GM21825 (cell line): ENCODE results near the gene HOXC6.
"Not testable (repeated sequence)": the region's sequence is repeated elsewhere in the genome, so short reads cannot be mapped to it uniquely, and the experiment has no call there.

Experiments used
- ATAC-seq: cut with Tn5 transposase; IDR thresholded peaks from one replicate; pipeline ENCODE4 v1.9.1; 2021; ENCODE audit warnings: mild to moderate bottlenecking, moderate library complexity; ENCODE audit not compliant: unreplicated experiment

The HOXC6 gene

DNA sequence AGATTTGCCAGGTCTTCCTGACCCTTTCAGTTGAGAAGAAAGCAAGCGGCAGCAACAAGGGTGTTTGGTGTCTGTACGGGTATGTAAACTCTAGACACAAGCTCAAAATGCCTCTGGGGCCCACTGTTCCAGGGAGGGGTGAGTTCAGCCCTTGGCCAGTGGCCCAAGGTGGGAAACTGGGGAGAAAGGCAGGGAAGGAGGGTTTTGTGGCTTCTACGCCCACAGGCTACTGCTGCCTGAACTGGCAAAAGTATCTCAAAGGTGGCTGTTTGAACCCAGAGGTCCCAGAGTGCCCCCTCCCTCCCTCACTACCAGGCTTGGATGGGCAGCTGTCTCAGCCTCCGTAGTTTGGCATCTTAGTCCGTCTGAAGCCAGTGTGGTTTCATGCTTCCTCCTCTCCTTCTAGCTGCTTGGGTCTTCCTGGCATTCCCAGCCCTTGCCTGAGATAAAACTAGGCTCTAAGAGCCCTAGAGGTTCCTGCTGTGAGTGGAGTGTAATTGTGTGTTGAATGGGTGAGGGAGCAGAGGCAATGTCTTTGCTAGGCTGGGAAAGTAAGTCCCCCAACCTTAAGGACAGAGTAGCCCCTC is 10.1 kb downstream of the HOXC6 start:
- no peak for ATAC-seq

DNA sequence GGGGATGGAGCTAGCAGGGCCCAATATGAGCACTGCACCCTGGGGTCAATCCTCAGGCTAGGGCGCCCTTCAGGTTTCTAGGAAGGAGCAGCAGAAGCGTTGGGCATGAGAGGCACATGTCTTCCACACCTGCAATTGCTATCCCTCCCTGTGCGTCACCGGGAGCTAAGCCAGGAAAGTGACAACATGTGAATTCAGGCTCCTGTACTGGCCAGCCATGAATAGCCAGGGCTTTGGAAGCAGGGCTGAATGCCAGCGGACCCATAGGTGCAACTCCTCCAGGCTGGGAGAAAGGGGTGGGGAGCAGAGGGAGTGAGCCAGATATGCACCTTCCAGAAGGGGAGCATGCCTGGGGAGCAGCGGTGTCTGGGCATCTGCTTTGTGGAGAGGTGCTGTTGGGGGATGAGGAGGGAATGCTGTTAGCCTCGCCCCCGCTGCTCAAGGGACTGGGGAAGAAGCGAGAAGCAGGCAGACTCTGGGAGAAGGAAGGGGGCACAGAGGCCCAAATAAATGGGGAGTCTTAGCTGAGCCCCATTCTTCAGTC is 10.7 kb downstream of the HOXC6 start:
- no peak for ATAC-seq

DNA sequence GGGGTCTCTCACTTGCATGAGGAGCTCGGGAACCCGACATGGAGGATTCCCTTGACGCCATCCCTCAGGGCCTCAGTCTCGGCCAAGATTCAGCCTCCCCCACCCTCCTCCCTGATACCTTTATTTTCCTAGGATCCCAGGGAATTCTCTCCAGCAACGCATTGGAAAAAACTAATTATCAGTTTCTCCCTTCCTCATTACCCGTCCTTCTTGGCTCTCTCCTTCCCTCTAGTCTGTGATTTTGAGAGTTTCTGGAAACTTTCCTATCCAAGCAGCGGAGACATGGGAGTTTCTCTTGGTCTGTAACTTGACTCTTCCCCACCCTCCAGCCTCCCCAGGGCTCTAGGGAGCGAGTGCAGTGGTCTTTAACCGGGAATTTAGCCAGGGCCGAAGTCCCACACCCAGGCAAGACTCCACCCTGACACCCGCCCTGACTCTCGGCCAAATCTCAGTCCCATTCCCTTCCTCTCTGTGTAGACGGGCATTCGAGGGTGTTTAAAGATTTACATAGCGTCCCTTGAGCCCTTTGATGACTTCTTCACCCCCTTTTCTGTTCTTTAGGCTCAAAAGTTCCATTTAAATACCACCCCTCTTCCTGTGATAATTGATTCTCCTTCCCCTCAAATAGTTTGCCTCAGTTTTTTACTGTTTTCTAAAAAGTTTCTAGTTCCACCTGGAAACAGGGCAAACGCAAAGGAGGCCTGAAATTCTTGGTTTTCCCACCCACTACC is 11.3 kb downstream of the HOXC6 start:
- ATAC-seq: no peak

DNA sequence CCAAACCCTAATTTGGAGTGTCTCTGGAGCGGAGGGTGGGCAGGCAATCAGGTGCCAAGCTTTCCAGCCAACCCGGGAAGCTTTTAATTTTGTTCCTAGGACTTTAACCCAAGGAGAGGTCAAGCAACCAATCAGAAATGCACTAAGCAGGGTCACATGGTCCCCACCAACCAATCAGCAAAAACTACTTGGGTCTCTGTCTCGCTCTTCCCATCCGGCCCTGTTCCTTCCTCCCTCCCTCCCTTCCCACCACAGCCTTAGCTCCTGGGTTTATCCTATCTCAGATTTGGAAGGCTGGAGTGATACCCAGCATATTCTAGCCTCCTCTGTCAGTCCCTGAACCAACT is 11.9 kb downstream of the HOXC6 start:
- ATAC-seq: no peak

DNA sequence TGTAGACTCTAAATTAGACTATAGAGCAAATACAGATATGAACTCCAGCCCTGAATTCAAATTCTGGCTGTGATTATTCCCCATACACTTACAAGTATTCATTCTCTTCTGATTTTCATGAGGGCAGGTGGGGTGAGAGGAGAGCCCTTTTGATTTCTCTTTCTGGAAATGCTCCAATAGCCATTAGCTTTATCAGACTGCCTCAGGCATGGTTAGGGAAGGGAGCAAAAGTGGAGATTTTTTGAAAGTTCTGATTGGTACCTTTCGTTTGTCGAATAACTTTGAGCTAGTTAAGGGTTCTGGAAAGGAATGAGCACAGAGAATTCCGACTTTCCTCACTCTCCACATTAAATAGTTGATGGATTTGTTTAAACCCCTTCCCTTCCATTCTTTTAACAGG is 12.4 kb downstream of the HOXC6 start:
- ATAC-seq: no peak

DNA sequence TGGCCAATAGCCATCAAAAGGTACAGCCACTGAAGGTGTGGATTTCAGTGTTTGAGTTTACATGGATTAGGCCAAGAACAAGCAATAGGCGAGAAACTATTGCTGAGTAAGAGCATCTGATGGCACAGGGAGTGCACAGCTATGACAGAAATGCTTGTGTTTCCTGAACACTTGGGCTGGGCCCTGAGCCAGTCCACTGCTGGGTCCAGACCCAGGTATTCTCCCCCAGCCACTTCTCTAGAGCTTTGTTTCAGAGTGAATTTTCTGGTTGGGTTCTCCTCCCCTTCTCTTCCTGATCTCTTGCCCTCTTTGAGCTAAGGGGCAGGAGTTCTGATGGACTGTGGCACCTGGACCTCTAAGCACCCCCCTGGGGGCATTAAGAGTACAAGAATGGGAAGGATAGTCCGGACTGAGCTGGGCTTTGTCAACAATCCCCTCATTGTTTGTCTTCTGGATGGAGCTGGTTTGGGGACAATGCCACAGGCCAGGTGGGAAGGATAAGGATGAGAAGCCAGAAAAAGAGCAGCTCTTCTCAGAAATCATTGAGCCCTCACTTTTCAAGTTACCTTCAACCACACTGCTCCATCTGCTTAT is 13.0 kb downstream of the HOXC6 start:
- no peak for ATAC-seq

DNA sequence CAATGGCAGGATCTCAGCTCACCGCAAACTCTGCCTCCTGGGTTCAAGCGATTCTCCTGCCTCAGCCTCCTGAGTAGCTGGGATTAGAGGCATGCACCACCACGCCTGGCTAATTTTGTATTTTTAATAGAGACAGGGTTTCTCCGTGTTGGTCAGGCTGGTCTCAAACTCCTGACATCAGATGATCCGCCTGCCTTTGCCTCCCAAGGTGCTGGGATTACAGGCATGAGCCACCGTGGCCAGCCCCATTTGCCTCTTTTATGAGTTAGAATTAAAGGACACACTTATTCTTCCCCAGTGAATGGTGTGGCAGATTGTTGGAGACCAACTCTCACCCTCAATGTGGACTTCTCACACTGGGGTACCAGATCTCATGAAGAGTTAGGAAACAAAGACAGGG is 13.8 kb downstream of the HOXC6 start:
- not testable (repeated sequence) for ATAC-seq

DNA sequence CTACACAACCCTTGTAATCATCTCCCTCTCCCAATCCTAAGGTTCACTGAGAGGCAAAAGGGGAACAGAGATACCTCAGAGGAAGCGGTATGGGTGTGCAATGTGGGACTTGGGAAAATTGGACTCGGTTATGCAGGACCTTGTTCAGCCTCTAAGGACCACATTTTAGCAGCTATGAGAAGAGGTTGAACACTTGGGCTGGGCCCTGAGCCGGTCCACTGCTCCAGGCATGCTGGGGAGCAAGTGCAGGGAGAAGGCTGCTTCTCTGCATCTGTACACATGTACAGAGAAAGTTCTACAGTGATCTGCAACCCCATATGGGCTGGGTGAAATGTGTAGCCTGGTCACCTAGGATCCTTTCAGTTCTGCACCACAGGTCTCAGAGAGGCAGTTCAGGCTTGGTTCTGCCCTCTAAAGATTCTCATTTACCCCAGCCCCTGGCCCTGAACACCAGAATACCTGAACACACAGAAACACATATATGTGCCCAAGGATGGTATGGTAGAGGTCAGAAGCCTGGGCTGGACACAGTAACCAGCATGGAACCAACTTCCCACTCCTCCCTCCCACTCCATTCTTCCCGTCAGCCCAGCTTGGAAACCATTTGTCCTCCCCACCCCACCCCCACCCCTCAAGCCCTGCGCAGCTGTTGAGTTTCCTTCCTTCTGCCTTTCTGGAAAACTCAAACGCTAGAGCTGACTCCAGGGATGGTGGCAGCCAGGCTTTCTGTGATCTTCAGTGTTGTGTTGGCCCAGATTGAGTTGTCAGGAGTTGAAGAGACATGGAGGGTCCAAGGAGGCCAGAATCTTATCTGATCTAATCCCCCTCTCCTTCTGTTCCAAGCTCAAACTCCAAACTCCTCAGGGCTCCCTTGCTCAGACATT is 15.0 kb downstream of the HOXC6 start:
- ATAC-seq: no peak

DNA sequence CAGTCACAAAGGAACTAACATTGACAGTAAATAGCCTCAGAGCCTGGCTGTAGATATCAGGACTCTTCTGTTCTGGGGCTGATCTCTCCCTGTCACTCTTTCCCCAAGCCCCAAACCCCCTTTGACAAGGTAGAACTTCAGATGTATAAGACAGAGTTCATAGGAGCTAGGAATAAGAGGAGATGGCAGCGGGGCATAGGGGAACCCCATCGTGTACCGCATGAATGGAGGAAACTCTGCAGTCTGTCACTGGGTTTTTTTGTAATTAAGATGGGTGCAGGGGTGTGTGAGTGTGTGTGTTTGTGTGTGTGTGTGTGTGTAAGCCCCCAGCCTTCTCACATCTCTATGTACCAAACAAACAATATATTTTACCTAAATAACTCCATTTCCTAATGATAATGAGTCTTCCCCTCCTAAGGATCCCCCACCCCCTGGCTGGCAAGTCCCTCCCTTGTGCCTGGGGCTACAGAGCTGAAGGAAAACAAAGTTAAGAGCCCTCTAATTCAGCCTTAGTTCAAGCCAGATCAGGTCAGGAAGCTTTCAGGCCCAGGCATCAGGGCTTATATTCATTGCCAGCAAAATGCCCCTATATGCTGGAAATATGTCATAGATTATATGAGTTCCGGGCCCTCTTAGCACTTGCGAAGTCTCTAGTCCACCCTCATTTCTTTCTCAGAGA is 16.3 kb downstream of the HOXC6 start:
- no peak for ATAC-seq

DNA sequence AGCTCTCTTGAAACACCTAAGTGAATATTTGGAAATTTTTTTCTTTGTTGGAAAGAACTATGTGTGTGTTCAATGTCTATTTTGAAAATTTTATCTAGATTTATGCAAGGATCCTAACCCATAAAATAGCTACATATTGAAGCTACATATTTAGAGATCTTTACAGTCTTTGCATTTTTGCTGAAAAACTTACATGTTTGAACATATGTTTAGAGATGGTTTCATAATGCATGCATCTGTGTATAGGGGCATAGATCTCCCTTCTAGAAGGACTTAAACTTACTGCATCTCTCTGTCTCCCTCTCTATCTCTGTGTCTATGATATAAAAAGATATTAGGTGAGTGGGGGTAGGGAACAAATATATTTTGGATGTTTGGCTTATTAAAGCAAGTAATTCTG is 17.2 kb downstream of the HOXC6 start:
- ATAC-seq: no peak

DNA sequence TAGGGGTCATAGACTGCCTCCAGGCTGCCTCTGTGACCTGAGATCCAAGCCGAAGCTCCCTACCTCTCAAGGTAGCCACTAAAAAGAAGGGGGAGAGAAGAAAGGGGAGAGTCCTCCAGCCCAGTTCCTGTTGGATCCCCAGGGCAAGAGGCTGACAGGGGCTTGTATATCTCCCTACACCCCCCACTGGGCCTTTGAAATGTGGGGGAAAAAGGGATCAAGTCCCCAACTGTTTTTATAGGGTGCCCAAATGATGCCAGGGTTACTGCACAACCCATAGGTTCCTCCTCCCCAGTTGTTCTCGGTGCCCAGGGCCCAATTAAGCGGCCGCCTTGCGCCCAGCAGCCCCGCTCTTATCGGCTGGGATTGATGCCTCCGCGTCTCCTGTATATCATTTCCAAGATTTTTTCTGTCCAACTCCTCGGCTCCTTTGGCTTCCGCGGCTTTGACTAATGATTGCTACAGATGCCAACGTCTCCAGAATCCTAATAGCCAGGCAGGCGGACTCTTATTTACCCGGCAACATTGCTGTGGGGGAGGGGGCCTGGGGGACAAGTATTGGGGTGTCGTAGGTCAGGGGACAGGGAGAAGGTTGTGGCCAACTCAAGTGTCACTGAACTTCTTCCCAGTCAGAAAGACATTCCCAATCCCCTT is 17.8 kb downstream of the HOXC6 start:
- no peak for ATAC-seq

DNA sequence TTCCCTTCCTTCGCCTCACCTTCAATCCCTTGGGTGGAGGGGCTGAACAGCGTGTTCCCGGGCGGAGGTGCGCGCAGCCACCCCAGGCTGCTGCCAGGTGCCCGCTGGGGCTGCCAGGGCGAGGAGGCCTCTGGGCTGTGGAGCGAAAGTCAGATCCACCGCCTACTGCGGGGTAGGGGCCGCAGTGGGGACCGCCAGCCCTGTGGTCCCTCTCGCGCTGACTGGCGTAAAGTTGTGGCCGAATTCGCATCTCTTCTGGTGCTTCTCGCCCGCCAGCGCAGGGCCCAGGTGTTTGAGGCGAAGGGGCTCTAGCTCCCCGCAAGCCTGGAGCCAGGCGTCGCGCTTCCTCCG is 18.5 kb downstream of the HOXC6 start:
- ATAC-seq: no peak

DNA sequence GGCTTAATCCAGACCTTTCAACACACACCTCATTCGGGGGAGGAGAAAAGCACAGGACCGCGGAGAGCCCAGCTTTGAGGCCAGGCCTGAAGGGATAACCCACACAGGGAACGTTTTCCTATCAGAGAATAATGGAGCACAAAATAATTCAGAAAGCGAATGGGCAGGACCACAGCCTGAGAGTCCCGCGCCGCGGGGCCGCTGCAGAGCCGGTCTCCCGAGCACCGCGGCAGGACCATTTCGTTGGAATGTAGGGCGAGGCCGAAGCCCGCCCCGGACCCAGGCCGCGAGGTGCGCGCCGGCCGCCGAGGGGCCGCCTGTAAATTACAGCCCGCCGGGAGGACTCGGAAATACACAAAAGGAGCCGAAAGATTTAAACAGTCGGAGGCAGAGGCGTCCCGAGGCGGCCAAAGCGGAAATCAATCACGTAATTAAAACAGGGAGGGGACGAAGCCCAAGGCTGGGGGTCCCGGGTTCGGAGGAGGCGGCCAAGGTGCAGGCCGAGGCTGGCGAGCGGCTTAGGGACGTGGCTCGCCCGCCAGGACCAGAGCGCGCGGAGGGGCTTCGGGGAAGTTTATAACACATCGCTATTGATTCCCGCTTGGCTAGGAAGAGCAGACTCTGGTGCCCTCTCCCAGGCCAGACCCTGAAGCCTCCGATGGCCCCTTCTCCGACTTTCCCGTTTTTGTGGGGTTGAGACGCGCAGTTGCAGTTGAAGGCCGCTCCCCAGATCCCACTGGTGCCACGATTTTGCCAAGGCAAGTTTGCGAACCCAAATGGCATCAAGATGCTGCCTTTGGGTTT is 19.1 kb downstream of the HOXC6 start:
- no peak for ATAC-seq

DNA sequence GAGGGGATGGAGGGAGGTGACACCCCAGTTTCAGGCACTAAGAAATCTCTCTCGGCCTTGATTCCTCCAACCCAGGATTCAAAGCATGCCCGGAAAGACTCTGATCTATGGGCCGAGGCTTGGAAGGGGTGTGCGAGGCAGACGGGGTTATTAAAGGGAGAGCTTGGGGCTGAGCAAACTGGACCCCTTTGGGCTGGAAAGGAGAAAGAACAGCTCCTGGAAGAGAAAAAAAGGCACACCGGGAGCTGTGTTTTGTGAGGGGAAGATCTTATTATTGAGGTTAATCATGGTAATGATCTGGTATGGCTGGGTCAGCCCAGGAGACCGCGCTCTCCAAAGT is 19.7 kb downstream of the HOXC6 start:
- no peak for ATAC-seq

DNA sequence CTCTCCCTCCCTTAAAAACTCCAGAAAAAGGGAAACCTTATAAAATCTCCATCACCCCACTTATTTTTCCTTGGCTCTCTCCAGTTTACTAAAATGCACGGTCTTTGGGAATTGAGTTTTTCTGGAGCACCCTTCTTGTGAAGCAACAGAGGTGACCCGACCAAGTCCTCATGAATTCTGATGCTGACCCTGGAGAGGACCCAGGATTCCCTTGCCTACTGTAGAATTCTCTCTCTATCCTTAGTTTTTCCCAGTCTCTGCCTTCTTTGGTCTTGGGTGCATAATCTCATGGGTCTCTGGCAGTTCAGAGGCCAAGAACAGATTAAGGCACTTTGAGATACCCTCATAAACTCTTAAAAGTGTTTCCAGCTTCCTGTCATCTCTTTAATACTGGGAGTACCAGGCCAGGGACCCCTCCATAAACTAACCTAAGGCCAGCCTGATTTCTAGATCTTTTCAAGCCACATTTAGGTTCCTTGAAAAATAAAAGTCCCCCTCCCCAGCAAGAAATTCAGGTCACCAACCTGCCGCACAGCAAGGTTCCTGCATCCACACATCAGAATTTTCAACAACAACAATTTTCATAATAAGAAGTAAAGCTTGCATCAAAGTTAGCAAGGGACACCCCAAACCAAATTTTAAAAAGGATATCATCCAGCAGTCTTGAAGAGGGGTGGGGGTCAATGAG is 20.3 kb downstream of the HOXC6 start:
- ATAC-seq: no peak

DNA sequence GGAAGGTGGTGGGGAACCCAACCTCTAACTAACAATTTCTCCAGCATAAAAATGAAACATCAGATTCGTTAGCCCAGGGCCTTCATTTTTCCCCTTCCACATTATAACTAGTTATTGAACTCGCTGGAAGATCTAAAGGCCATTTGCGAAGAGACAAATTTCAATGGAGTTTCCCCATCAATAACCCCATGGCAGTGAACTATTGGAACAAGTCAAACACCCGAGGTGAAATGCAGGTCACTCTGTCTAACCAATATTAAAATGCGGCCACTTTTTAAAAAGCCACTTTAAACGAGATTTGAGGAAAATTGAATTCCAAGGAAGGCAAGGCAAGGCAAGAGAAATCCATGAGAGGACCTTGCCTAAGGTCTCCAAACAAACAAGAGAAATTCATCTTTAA is 20.9 kb downstream of the HOXC6 start:
- ATAC-seq: no peak

DNA sequence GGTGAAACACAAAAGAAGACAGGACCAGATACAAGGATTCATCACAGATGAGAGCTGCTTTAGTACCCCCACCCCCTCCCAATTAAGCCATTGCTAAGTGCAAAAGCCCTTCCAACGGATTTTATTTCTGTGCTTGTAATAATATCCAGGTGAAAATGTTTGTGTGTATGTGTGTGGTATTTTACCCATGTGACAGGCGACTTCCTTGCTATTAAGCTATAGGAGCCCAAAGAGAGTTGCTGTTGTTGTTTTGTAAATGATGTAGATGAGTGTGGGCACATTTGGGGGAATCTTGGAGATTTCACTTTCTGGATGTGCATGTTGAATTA is 22.2 kb downstream of the HOXC6 start:
- ATAC-seq: no peak

DNA sequence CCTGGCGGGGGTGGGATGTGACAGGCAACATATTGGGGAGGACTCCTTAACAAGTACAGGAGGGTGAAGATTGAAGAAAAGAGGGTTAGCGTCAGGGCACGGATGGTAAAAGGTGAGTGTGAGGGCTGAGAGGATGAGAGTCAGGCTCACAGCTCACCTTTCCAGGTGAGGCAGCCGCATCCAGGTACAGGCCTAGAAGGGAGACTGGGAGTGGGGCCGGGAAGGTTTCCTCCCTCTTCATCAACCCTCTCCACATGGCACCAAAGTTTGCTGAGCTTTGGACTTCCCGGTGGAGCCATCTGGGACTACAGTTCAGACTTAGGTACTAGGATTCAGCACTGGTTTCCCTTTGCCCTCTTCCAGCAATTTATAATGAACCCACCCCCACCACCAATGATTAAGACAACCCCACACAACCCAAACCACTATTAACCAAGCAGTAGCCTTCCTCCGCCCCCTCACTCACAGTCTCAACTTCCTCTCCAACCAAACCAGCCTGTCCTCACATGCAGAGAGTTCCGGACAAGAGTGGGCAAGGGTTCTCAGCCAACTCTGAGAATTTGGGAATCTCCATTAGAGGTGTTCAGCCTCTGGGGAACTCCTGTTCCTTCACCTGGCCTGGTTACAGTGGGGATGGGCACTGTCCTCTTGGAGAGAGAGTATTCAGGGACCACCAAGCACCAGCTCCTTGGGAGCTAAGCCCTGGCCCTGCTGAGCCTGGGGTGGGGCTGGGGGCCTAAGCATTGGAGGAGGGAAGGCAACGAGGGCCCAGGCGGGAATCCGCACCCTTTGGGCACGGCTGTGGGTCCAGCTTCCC is 23.0 kb downstream of the HOXC6 start:
- ATAC-seq: no peak
